Skeletal muscle satellite cell (primary cell): ENCODE measurements around the gene RPRD1A.

Experiments
- H3K27me3 ChIP-seq: 2 replicates; pipeline ENCODE4 v1.7.0; 2013; ENCODE audit warnings: low read length; ENCODE audit not compliant: control insufficient read depth, insufficient read depth
- H3K36me3 ChIP-seq: 2 replicates; pipeline ENCODE4 v1.7.0; 2013; ENCODE audit warnings: mild to moderate bottlenecking, control low read depth, low read length; ENCODE audit not compliant: insufficient read depth
- H3K4me1 ChIP-seq: 2 replicates; pipeline ENCODE4 v1.7.0; 2013; ENCODE audit warnings: low read length; ENCODE audit not compliant: control insufficient read depth, insufficient read depth
- H3K4me2 ChIP-seq: 2 replicates; pipeline ENCODE4 v1.7.0; 2013; ENCODE audit warnings: mild to moderate bottlenecking, low read length
- H3K4me3 ChIP-seq: 2 replicates; pipeline ENCODE4 v1.7.0; 2013; ENCODE audit warnings: low read length
- H3K9ac ChIP-seq: 2 replicates; pipeline ENCODE4 v1.7.0; 2013; ENCODE audit warnings: mild to moderate bottlenecking, low read depth, low read length, moderate library complexity
- H3K9me3 ChIP-seq: replicated peaks from 2 replicates; pipeline ENCODE4 v1.7.0; 2013; ENCODE audit warnings: mild to moderate bottlenecking, control low read depth, low read length

RPRD1A gene

DNA sequence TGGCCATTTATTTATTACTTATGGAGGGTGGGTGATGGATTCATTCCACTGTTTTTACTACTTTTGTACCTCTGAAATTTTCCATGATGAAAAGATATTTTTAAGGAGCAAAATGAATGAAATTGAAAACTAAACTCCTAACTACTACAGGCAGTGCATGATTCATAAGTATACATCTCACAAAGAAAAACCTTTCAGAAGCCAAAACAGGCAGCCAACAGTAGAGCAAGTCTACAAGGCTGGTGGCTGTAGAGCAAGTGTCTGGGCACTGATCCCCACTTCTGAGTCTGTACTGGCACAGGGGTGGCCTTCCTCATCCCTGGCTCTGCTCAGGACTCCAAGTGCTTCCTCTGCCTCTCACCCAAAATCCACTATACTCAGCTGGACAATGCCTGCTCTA is 103.0 kb downstream of the RPRD1A start:
- Histone ChIP-seq H3K27me3 (peaks cover 3% of the 10 kb centered on the region), H3K36me3 (no peaks in the 10 kb centered on the region), H3K4me1 (no peaks in the 10 kb centered on the region), H3K4me2 (no peak overlapping the region), H3K9me3 (no peaks in the 10 kb centered on the region), H3K4me3 (no peak overlapping the region), H3K9ac (no peak overlapping the region)

DNA sequence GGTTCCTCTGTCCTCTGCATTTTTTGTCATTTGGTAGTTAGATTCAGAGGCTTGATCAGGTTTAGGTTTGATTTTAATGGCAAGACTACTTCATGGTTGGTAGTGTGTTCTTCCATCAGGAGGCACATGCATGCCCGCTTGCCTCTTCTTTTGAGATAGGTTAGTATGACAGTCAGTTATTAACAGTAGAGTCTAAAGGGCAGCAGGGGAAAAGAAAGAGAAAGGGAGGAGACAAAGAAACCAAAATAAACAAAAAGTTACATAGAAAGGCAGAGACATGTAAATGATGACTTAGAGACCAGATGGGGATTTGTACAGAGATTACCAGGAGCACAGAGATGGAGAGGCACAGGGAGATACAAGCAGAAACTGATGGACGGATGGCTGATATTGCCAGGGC is 105.0 kb downstream of the RPRD1A start:
- no peaks in the 10 kb centered on the region for H3K9me3 ChIP-seq
- no peak overlapping the region for H3K9ac ChIP-seq
- no peaks in the 10 kb centered on the region for H3K36me3 ChIP-seq
- no peaks in the 10 kb centered on the region for H3K4me1 ChIP-seq
- H3K4me2 ChIP-seq = no peak overlapping the region
- no peak overlapping the region for H3K4me3 ChIP-seq
- peaks cover 6% of the 10 kb centered on the region for H3K27me3 ChIP-seq

DNA sequence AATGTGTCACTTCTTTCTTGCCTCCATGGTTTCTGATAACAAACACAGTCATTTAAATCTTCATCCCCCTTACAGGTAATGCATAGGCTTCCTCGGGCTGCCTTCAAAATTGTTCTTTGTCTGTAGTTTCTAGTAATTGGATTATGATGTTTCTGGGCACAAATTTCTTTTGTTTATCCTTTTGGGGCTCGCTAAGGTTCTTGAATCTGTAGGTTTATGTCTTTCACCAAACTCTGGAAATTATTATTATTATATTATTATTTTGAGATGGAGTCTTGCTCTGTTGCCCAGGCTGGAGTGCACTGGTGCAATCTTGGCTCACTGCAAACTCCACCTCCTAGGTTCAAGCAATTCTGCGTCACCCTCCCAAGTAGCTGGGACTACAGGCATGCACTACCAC is 111.1 kb downstream of the RPRD1A start:
- Histone ChIP-seq H3K4me1 (no peaks in the 10 kb centered on the region), H3K4me2 (no peak overlapping the region), H3K4me3 (no peak overlapping the region), H3K27me3 (peaks cover 3% of the 10 kb centered on the region), H3K36me3 (no peaks in the 10 kb centered on the region), H3K9me3 (no peaks in the 10 kb centered on the region), H3K9ac (no peak overlapping the region)

DNA sequence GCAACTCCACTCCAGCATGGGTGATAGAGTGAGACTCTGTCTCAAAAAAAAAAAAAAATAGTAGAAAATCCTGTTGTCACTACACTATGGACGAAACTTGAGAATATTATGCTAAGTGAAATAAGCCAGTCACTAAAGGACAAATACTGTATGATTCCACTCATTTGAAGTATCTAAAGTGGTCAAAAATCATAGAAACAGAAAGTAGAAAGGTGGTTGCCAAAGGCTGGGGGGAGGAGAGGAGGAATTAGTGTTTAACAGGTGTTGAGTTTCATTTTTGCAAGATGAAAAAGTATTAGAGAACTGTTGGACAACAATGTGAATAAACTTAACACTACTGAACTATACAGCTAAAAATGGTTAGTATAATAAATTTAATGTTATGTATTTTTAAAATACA is 113.7 kb downstream of the RPRD1A start:
- H3K4me1 ChIP-seq = peaks cover 5% of the 10 kb centered on the region
- peaks cover 14% of the 10 kb centered on the region for H3K27me3 ChIP-seq
- no peak overlapping the region for H3K4me3 ChIP-seq
- H3K9me3 ChIP-seq = no peaks in the 10 kb centered on the region
- no peaks in the 10 kb centered on the region for H3K36me3 ChIP-seq
- H3K9ac ChIP-seq = no peak overlapping the region
- no peak overlapping the region for H3K4me2 ChIP-seq

DNA sequence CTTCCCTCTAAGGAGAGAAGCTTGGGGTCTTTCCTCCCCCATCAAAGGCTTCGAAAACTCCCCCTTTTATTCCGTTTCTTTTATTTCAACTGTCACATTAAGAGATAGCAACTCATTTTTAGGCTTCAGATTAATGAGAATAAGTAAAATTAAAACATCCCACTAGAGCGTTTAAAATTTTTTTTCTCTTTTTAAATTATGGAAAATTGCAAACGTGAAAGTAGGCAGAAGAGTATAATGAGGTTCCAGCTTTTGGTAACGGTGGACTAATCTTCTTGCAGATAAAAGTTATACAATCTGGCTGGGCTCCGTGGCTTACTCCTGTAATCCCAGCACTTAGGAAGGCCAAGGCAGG is 116.8 kb downstream of the RPRD1A start:
- Histone ChIP-seq H3K27me3 (peaks cover 21% of the 10 kb centered on the region), H3K9me3 (no peaks in the 10 kb centered on the region), H3K9ac (no peak overlapping the region), H3K36me3 (no peaks in the 10 kb centered on the region), H3K4me1 (peaks cover 5% of the 10 kb centered on the region), H3K4me2 (peak overlapping the region; percentile 99), H3K4me3 (no peak overlapping the region)

DNA sequence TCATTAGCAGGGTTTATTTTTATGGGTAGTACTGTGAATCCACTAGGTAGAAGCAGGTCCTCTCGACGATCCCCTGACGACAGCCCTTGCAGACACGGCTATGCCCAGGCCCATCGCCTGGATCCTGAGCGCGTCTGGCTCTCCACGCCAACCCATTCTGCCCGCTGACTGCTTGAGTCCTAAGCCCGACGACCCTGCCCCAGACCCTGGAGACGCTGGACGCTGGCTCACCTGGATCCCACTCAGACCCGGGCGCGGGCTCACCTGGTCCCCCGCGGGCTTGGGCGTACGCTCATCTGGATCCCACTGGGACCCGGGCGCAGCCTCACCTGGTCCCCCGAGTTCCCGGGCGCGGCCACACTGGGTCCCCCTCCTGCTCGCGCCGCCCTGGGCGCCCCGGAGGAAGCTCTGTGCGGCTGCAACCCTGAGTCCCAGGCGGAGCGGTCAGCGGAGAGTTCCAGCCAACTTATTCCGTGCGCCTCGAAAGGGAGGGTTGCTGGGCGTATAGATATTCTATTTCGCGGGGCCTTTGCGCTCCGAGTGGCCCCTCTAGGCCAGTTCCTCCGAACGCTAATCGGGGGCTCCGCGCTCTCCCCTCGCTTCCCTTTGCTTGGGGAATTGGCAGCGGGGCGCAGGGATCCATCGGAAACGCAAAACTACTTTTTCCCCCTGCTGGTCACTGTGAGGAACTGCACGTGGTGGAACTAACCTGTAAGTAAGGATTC is 117.3 kb downstream of the RPRD1A start:
- peak overlapping the region; percentile 99 for H3K4me2 ChIP-seq
- peaks cover 21% of the 10 kb centered on the region for H3K27me3 ChIP-seq
- H3K36me3 ChIP-seq = no peaks in the 10 kb centered on the region
- peak overlapping the region; percentile 41 for H3K9ac ChIP-seq
- peaks cover 5% of the 10 kb centered on the region for H3K4me1 ChIP-seq
- H3K4me3 ChIP-seq = peak overlapping the region; percentile 80
- no peaks in the 10 kb centered on the region for H3K9me3 ChIP-seq

DNA sequence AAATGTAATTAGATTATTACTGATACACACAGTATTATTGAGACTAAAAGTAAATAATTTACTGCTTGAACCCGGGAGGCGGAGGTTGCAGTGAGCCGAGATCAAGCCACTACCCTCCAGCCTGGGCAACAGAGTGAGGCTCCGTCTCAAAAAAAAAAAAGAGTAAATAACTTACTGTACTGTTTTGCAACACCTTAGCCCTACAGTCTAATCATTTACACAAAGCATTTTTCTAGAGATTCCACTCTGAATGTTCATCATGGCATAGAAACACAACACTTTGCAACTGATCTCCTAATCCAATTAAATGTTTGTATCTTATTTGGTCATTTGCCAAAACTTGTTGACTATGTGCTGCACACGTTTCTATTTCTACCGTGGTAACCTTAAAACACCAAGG is 118.3 kb downstream of the RPRD1A start:
- Histone ChIP-seq H3K4me2 (no peak overlapping the region), H3K9me3 (no peaks in the 10 kb centered on the region), H3K4me3 (no peak overlapping the region), H3K4me1 (peaks cover 5% of the 10 kb centered on the region), H3K27me3 (peaks cover 21% of the 10 kb centered on the region), H3K36me3 (no peaks in the 10 kb centered on the region), H3K9ac (no peak overlapping the region)

DNA sequence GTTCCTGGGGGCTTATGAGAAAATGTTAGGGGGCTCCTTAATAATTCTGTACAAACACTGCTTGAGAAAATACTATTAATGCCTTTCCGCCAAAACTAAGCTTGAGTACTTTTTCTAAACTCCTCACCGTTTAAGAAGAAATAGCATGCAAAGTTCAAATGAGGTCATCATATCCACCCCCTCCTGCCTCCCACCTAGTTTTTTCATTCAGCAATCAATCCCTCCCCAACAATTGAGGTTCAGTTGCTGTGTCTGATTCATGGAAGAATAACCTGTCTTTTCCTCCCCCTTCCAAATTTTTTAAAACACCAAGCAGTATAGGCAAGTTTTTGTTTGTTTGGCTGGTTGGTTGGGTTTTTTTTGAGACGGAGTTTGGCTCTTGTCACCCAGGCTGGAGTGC is 119.3 kb downstream of the RPRD1A start:
- H3K4me3 ChIP-seq = no peak overlapping the region
- H3K4me1 ChIP-seq = peaks cover 5% of the 10 kb centered on the region
- H3K27me3 ChIP-seq = peaks cover 21% of the 10 kb centered on the region
- no peaks in the 10 kb centered on the region for H3K36me3 ChIP-seq
- H3K4me2 ChIP-seq = no peak overlapping the region
- H3K9ac ChIP-seq = no peak overlapping the region
- no peaks in the 10 kb centered on the region for H3K9me3 ChIP-seq

DNA sequence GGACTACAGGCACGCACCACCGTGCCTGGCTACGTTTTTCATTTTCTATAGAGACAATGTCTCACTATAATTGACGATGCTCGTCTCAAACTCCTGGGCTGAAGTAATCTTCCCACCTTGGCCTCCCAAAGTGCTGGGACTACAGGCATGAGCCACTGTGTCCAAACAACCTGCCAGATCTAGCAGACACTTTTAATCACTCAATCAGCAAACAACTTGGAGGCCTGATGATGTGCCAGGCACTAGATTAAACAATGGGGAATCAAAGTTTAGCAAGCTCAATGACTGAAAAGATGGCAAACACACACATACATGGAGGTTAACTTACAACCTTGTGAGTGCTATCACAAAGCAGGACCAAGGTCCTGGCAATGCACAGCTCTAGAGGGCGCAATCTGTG is 124.7 kb downstream of the RPRD1A start:
- Histone ChIP-seq H3K9me3 (no peaks in the 10 kb centered on the region), H3K27me3 (peaks cover 6% of the 10 kb centered on the region), H3K36me3 (no peaks in the 10 kb centered on the region)

DNA sequence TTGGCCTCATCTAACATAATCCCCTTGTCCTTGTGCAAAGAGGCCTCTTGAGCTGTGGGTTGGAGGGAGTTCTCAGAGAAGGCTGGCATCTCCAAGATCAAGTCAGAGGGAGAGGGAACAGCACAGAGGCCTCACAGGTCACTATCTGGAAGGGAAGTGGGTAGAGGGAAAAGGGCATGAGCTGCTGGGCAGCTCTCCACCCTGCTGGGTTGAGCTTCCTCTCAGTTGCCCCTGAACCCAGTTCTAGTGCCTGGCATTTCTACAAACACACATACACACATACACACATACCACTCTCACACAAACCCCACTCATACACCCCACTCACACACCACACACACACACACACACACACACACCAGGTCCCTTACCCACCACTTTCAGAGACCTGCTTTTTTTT is 125.2 kb downstream of the RPRD1A start:
- H3K4me1 ChIP-seq = no peaks in the 10 kb centered on the region
- H3K36me3 ChIP-seq = no peaks in the 10 kb centered on the region
- peaks cover 6% of the 10 kb centered on the region for H3K27me3 ChIP-seq
- H3K4me2 ChIP-seq = no peak overlapping the region
- H3K9me3 ChIP-seq = no peaks in the 10 kb centered on the region
- H3K9ac ChIP-seq = no peak overlapping the region
- H3K4me3 ChIP-seq = no peak overlapping the region

More for the DNA sequence above, 124.7 kb downstream of the RPRD1A start:
- H3K4me2 ChIP-seq = no peak overlapping the region
- H3K4me1 ChIP-seq = no peaks in the 10 kb centered on the region
- no peak overlapping the region for H3K4me3 ChIP-seq
- H3K9ac ChIP-seq = no peak overlapping the region

DNA sequence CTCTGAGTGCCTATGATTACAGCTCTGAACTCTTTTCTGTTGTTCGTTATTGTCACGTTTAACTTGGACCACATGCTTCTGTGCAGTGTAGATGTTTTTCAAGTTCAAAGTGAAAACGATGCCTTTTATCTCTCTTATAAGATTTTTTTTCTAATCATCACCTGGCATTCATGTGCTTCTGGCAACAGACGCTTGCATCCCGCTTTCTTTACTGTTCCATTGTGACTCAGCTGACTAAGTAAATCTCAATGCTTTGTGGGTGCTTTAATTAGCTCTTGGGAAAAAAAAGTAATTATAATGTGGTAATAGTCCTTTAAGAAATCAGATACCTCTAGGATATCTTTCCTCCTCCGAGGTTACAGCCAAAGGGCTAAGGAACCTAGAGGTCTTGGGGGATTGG is 126.1 kb downstream of the RPRD1A start:
- no peaks in the 10 kb centered on the region for H3K9me3 ChIP-seq
- no peak overlapping the region for H3K9ac ChIP-seq
- no peaks in the 10 kb centered on the region for H3K4me1 ChIP-seq
- no peak overlapping the region for H3K4me3 ChIP-seq
- H3K4me2 ChIP-seq = no peak overlapping the region
- H3K36me3 ChIP-seq = no peaks in the 10 kb centered on the region
- H3K27me3 ChIP-seq = peaks cover 5% of the 10 kb centered on the region
